ENCODE data around the gene AHRR. TPM values are rescaled to one million over a fixed set of nuclear protein-coding genes. Genes with fewer than 3 reads are reported as not detected.

Gene AHRR
- total RNA-seq, 6 experiments from 2014 or later: 0.06 to 0.81 (median 0.43) TPM

DNA sequence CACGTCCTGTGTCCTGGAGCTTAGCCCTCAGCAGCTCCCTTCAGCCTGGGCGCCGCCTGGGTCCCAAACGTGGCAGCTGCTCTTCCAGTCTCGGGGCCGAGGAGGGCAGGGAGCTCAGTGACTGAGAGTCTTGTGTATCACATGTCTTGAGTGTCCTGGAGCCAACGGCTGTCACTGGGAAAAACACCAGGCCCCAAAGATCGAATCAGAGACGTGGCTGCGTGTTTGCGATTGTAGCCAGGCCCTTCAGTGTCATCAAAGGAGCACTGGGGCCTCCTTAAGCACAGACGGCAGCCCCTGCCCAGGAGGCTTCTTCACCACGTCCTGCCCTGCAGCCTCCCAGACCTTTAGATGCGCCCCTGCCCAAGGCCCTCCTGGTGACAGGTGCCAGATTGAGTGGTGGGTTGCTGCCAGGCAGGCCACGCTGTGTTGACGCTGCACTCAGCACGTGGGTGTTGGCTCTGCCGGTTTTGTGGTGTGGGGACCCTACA is 115.8 kb downstream of the AHRR start:
- WGBS (ENCODE audit: insufficient coverage, low coverage, low lambda C conversion rate, missing lambda C conversion rate): 64% methylated on average over 7 of the region's 18 CpGs
- H3K36me3 ChIP-seq: no peaks in the 10 kb centered on the region
- H3K4me1 ChIP-seq: peaks cover 0 to 6% (median 3%) of the 10 kb centered on the region in 4 donors
- H3K4me3 ChIP-seq: no peak overlapping the region
- DNase-seq (no peak), ATAC-seq (no peak)
- intact Hi-C loops (cut with DNase I): no loop called here
- no peaks in the 10 kb centered on the region for H3K9me3 ChIP-seq
- H3K27ac ChIP-seq: no peak overlapping the region
- no peak for TF ChIP-seq CTCF (IDR thresholded peaks at IDR 0.05)
- TF ChIP-seq POLR2A (IDR thresholded peaks at IDR 0.05): no peak
- H3K27me3 ChIP-seq: no peaks in the 10 kb centered on the region

DNA sequence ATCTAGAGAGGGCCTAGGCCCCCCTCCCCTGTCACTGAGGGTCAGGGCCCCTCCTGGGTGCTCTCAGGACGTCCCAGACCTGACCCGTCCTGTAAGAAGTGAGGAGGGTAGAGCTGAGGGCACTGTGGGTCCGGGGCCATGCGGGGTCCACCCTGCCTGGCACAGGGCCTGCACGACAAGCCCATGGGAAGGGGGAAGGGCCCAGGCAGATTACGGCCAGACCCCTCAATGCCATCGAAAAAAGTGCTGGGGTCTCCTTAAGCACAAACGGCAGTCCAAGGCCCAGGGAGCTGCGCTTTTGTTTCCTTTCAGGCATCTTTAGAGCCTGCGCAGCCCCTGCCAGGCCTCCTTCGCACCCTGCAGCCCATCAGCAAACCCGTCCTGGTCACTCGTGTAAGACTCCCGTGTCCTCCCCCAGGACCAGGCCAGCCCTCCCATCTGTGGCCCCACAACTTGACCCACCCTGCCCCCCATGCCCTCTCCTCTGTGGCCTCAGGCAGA is 117.0 kb downstream of the AHRR start:
- Histone ChIP-seq H3K27ac (no peak overlapping the region), H3K4me3 (no peak overlapping the region), H3K27me3 (no peaks in the 10 kb centered on the region), H3K36me3 (no peaks in the 10 kb centered on the region), H3K9me3 (no peaks in the 10 kb centered on the region), H3K4me1 (peaks cover 0 to 7% (median 3%) of the 10 kb centered on the region in 4 donors)
- DNase-seq: peak in 1 of 3 donors; percentile 37
- no peak for ATAC-seq
- no CpG with 5 or more reads among the region's 14 CpGs for WGBS (ENCODE audit: insufficient coverage, low coverage, low lambda C conversion rate, missing lambda C conversion rate)
- TF ChIP-seq POLR2A (IDR thresholded peaks at IDR 0.05) (no peak), CTCF (IDR thresholded peaks at IDR 0.05) (no peak)
- intact Hi-C loops (cut with DNase I): no loop called here

GRCh38 chr5:439181-439580 is 117.7 kb downstream of the AHRR start:
- TF ChIP-seq CTCF (IDR thresholded peaks at IDR 0.05): no peak
- no peak for TF ChIP-seq POLR2A (IDR thresholded peaks at IDR 0.05)
- ATAC-seq (no peak), DNase-seq (peak in 1 of 3 donors; percentile 25)
- intact Hi-C loops (cut with DNase I): no loop called here
- H3K4me3 ChIP-seq: no peak overlapping the region
- H3K27me3 ChIP-seq: no peaks in the 10 kb centered on the region
- no peaks in the 10 kb centered on the region for H3K9me3 ChIP-seq
- H3K27ac ChIP-seq: no peak overlapping the region
- H3K4me1 ChIP-seq: peaks cover 0 to 11% (median 5%) of the 10 kb centered on the region in 4 donors
- H3K36me3 ChIP-seq: no peaks in the 10 kb centered on the region
- WGBS (ENCODE audit: insufficient coverage, low coverage, low lambda C conversion rate, missing lambda C conversion rate): 76% methylated on average over 7 of the region's 8 CpGs

GRCh38 chr5:439636-440035 is 118.1 kb downstream of the AHRR start:
- WGBS (ENCODE audit: insufficient coverage, low coverage, low lambda C conversion rate, missing lambda C conversion rate): 72% methylated on average over 5 of the region's 14 CpGs
- H3K27ac ChIP-seq: no peak overlapping the region
- DNase-seq: peak in 1 of 3 donors; percentile 41
- no peaks in the 10 kb centered on the region for H3K27me3 ChIP-seq
- no peaks in the 10 kb centered on the region for H3K36me3 ChIP-seq
- intact Hi-C loops (cut with DNase I): no loop called here
- no peak overlapping the region for H3K4me3 ChIP-seq
- no peak for ATAC-seq
- TF ChIP-seq CTCF (IDR thresholded peaks at IDR 0.05): no peak
- TF ChIP-seq POLR2A (IDR thresholded peaks at IDR 0.05): no peak
- H3K4me1 ChIP-seq: peaks cover 0 to 14% (median 6%) of the 10 kb centered on the region in 4 donors
- H3K9me3 ChIP-seq: no peaks in the 10 kb centered on the region
